ENCODE measurements around the gene PTTG1IP. TPM values are rescaled to one million over a fixed set of nuclear protein-coding genes. Genes with fewer than 3 reads are reported as not detected.
A peak's percentile ranks its signal among the peaks of the same experiment; 100 is the strongest.

The PTTG1IP gene
- total RNA-seq, 1 experiment from 2014 or later: 136 TPM

GRCh38 chr21:44819283-44820243 lies 53.9 kb downstream of the PTTG1IP start:
- Mint-ChIP-seq H3K27ac (ENCODE audit: unreplicated experiment) (no peak overlapping the region), H3K27me3 (ENCODE audit: unreplicated experiment) (peaks cover 13% of the 10 kb centered on the region), H3K4me3 (ENCODE audit: low read depth, unreplicated experiment) (no peak overlapping the region), H3K36me3 (ENCODE audit: insufficient read depth, unreplicated experiment) (peaks cover 10% of the 10 kb centered on the region), H3K9me3 (ENCODE audit: low read depth, unreplicated experiment) (peaks cover 9% of the 10 kb centered on the region), H3K4me1 (ENCODE audit: low read depth, unreplicated experiment) (no peaks in the 10 kb centered on the region)
- intact Hi-C loops (cut with micrococcal nuclease; ENCODE audit: unreplicated experiment): no loop called here
- no peak for DNase-seq
- TF ChIP-seq CTCF (IDR thresholded peaks at IDR 0.05; ENCODE audit: unreplicated experiment): no peak
- CTCF ChIA-PET: no interaction called here
- no TSS peak for BruUV-seq (replicated peaks)

- CTCF ChIA-PET: no interaction called here
- intact Hi-C loops (cut with micrococcal nuclease; ENCODE audit: unreplicated experiment): no loop called here
- H3K4me3 Mint-ChIP-seq (ENCODE audit: low read depth, unreplicated experiment): peak overlapping the region; percentile 81
- H3K27ac Mint-ChIP-seq (ENCODE audit: unreplicated experiment): no peak overlapping the region
- BruUV-seq (replicated peaks): no TSS peak
- peaks cover 10% of the 10 kb centered on the region for H3K27me3 Mint-ChIP-seq (ENCODE audit: unreplicated experiment)
- no peak for DNase-seq
- H3K9me3 Mint-ChIP-seq (ENCODE audit: low read depth, unreplicated experiment): peaks cover 9% of the 10 kb centered on the region
- H3K36me3 Mint-ChIP-seq (ENCODE audit: insufficient read depth, unreplicated experiment): peaks cover 10% of the 10 kb centered on the region
- no peaks in the 10 kb centered on the region for H3K4me1 Mint-ChIP-seq (ENCODE audit: low read depth, unreplicated experiment)
- TF ChIP-seq CTCF (IDR thresholded peaks at IDR 0.05; ENCODE audit: unreplicated experiment): no peak
These were observed 54.9 kb downstream of the PTTG1IP start for GRCh38 chr21:44818640-44819011.

- BruUV-seq (replicated peaks): TSS peak; percentile 49
- CTCF ChIA-PET: no interaction called here
- intact Hi-C loops (cut with micrococcal nuclease; ENCODE audit: unreplicated experiment): no loop called here
- H3K36me3 Mint-ChIP-seq (ENCODE audit: insufficient read depth, unreplicated experiment): peaks cover 10% of the 10 kb centered on the region
- peaks cover 6% of the 10 kb centered on the region for H3K9me3 Mint-ChIP-seq (ENCODE audit: low read depth, unreplicated experiment)
- peak within 1 kb of the TSS; percentile 81 for H3K4me3 Mint-ChIP-seq (ENCODE audit: low read depth, unreplicated experiment)
- H3K27ac Mint-ChIP-seq (ENCODE audit: unreplicated experiment): no peak within 1 kb of the TSS
- TF ChIP-seq CTCF (IDR thresholded peaks at IDR 0.05; ENCODE audit: unreplicated experiment): no peak
- no peaks in the 10 kb centered on the region for H3K4me1 Mint-ChIP-seq (ENCODE audit: low read depth, unreplicated experiment)
- H3K27me3 Mint-ChIP-seq (ENCODE audit: unreplicated experiment): peaks cover 4% of the 10 kb centered on the region
- peak; percentile 83 for DNase-seq
These were observed 55.4 kb downstream of the PTTG1IP start, which contains the start of gene SUMO3 for GRCh38 chr21:44817914-44818639. TSS of gene SUMO3 (minus strand) at chr21:44818062. CDS start at chr21:44817968, 94 bp downstream.

- peaks cover 10% of the 10 kb centered on the region for H3K36me3 Mint-ChIP-seq (ENCODE audit: insufficient read depth, unreplicated experiment)
- H3K9me3 Mint-ChIP-seq (ENCODE audit: low read depth, unreplicated experiment): peaks cover 6% of the 10 kb centered on the region
- H3K27ac Mint-ChIP-seq (ENCODE audit: unreplicated experiment): no peak overlapping the region
- CTCF ChIA-PET: no interaction called here
- no peak for TF ChIP-seq CTCF (IDR thresholded peaks at IDR 0.05; ENCODE audit: unreplicated experiment)
- intact Hi-C loops (cut with micrococcal nuclease; ENCODE audit: unreplicated experiment): no loop called here
- BruUV-seq (replicated peaks): no TSS peak
- H3K27me3 Mint-ChIP-seq (ENCODE audit: unreplicated experiment): no peaks in the 10 kb centered on the region
- peak; percentile 89 for DNase-seq
- peak overlapping the region; percentile 81 for H3K4me3 Mint-ChIP-seq (ENCODE audit: low read depth, unreplicated experiment)
- no peaks in the 10 kb centered on the region for H3K4me1 Mint-ChIP-seq (ENCODE audit: low read depth, unreplicated experiment)
These were observed 56.0 kb downstream of the PTTG1IP start for GRCh38 chr21:44817506-44817880.
